Eye (tissue), 1 donor: ENCODE results near the gene RBFOX1.

Experiments used
- DNase-seq: peaks from one replicate; pipeline ENCODE4 v3.0.0-alpha.2; 2015

The RBFOX1 gene

DNA sequence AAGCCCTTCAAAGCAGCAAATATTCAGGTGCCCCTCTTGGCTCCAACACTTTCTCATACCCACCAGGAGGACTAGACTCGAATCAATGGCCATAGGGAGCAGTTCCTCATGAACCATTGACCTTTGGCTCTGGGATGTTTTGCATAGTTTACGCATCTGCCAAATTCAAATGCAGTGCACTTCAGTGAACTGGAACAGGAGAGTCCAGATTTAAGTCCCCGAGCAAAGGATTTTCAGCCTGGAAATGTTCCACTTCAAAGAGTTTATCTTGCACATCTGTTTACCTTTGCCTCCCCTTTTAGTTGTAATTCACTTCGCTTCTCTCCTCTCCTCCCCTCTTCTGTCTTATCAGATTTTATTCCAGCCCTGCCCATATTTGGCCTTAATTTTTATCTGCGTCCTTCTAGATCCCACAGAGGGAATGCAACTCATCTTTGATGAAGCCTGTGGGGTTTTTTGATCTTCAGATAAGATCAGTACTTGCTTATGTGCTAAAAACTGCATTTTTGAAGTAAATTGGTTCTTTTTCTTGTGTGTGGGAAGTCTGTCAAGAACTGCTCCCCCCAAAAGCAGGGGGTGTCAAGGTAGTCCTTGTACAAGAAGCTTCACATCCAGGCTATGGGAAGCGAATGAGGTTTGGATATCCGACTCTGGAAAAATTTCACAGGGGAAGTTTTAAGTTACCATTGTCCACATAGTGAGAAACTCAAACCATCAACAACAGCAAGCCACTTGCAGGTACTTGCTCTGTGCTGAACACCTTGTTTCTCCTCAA is 281.6 kb downstream of the RBFOX1 start:
- DNase-seq: no peak

DNA sequence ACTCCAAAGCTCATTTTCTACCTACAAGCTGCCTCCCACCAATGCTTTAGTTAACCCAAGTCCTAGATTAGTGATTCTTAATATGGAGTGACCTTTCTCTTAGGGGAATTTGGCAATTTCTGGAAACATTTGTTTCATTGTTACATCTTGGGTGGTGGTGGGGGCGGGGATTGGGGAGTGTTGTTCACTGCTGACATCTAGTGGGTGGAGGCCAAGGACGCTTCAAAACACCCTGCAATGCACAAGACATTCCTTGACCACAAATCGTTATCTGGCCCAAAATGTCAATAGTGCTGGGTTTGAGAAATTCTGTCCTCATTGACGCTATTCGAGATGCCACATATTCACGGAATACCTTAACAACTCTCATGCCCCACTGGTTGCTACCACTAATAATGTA is 282.9 kb downstream of the RBFOX1 start:
- DNase-seq: no peak

DNA sequence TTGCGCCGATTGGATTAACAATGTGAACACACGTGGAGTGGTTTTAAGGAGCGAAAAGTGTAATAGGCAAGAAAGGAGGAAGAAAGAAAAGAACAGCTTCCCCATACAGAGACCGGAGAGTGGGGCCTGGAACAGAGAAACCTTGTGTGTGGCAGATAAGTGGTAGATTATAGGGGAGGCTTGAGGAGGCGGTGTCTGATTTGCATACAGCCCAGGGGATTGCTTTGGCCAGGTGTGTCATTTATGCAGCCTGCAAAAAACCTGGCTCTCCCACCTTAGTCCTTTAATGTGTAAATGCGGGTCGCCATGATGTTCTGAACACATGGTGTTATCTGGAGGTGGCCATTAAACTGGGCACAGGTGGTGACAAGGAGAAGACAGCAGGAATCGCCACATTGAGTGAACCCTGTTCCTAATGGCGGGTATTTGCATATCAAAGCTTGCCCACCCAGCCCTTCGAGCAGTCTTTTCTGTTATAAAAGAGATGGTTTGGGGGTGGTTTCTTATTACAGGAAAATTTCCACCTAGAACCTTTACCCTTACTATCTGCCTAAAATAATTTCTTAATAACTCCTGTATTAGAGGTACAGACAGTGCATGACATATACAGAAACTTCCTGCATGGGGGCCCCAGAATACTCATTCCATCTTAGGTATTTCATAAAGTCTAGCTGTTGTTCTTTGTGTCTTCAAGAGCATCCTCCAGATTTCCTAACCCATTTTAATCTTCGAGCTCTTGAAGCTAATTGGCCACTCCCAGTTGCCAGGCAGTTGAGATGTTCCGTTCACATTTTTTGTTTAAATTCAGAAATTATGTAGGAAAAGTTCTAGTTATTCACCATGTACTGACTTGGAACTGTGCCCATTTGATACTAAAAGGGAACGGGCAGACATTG is 292.5 kb downstream of the RBFOX1 start:
- DNase-seq: no peak

DNA sequence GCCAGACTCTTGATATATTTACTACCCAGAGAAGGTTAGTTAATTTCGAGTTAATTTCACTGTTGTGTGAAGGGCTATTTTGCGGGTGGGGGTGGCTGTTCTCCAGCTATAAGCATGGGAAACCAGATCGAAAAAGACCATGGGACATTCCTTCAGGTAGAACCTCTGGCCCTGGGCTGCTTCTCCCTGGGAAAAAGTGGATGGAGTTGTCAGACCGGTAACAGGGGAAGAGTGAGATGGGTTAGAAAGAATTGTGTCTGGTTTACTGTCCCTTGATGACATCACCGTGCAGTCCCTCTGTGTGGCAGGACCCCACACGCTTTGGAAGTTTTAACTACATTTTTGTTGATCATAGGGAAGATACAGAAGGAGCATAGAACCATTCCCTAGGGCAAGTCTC is 296.3 kb downstream of the RBFOX1 start:
- DNase-seq: no peak

DNA sequence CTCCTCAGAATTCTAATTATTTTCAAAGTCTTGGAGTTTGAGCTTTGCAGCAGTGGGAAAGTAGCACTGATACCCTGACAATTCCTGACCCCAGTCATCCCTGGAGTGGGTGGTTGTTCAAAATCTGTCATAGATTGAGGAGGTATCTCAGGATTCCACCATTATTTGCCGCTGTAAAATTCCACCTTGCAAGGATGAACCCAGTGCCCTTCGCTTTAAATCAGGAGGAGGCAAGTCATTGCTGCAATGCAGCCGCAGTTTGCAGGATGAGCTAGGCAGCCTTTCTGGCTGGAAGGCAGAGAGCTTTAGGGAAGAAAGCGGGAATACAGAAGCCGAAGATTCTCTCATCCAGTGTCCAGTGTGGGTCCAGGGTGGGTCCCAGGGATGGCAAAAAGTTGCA is 296.9 kb downstream of the RBFOX1 start:
- DNase-seq: no peak

DNA sequence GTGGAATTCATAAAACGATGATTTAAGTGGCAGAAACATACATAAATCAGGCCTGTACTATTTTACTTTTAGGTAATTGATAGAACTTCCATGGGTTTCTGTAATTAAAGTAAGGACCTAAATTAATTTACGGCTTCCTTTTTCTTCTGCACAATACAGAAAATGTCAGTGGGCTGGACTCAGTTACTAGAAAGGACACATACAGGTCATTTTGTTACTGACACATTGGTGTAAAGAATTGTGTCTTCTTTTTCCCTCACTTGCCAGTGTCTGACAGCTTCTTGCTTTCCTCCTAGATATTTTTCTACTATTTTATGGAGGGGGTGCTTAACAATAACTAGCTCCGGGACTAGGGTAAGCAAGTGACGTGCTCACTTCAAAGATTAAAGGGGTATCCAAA is 304.8 kb downstream of the RBFOX1 start:
- DNase-seq: no peak

DNA sequence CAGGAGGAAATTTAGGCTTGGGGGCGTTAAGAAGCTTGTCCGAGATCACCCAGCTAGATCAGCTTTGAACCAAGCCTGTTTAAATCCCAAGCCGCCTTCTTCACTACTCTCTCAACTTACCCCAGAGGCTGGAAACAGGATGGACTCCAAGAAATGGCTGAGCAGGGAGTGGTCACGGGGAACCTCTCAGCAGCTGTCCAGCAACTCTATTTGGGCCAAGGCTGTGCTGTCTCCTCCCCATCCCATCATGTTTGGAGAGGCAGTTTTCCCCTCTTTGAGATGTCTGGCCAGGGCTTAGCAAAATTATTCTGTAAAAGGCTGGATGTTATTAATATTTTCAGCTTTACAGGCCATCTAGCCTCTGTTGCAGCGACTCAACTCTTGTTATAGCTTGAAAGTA is 305.7 kb downstream of the RBFOX1 start:
- no peak for DNase-seq

DNA sequence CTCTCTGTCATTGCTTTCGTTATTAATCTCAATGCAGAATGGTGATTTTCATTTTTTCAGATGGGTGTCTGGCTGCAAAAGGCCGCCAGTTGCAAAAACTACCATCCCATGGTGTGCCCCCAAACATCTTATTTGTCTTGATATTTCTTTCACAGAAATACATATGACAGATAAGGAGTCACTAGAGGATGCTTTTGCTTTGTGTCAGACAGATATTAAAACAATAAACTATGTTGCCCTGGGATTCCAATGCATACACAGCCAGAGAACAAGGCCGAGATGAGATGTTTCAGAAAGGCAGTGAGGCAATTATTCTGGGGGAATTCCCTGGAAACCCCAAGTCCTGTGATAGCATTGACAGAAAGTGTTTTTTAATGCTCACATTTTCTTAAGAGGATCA is 307.7 kb downstream of the RBFOX1 start:
- DNase-seq: no peak

DNA sequence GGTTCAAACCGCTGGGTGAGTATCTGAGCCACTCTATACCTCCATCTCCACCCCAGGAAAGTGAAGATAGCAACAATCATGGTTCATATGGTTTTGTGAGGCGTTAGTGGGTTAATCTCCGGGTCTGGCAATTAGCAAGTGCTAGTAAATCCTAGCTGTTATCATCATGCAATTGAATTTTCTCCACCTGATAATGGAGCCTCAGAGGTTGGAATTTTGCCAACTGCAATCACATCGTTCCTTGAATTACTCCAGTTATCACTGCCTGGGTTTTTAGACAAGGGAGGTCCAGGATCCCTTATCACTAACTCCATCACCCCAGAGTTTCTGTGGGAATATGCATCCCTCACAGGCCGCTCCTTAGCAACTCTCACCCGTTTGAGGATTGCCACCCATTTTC is 311.5 kb downstream of the RBFOX1 start:
- DNase-seq: no peak

DNA sequence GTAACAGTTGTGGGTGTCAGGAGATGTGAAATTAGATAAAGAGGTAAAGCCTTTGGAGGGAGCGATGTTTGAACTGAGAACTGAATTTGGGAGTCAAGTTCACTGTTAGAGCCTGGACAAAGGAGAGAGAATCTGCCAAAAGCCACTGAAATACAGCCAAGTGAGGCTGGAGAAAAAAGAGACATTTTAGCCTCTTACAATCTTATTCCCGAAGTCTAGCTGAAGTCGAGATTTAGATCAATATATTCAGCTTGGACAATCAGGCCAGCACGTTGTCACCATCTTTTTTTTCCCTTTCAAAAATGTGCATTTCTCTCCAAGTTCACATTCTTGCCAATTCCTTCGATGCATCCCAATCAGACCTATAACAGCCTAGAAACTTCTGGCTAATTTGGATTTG is 312.2 kb downstream of the RBFOX1 start:
- no peak for DNase-seq

DNA sequence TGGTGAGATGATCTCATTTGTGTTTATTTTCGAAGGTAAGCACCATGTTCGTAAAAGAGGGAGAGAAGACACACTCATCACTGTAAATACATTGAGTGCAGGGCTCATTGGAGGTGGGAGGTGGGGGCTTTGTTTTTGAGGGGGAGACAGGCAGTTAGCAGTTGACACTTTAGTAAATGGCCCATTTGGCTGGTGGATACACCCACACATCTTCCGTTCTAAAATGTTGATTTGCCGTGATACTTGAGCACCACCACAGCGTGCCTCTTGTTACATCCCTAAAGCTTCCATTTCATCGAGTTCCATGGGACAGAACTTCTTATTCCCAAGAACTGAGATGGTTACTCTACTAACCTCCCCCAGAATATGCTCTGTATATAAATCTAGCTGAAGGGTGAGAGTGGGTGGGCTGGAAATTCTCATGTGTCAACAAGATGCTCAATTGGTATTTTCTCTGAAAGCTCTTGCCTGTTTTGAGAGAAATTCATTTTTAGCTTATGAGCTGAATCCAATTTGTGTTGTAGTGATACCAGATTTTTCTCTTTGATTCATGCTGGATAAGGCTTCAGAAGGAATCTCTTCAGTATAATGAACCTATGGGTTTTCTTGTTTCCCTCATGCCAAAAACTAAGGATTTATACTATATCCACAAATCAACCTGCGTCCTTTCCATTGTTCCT is 314.3 kb downstream of the RBFOX1 start:
- DNase-seq: no peak

DNA sequence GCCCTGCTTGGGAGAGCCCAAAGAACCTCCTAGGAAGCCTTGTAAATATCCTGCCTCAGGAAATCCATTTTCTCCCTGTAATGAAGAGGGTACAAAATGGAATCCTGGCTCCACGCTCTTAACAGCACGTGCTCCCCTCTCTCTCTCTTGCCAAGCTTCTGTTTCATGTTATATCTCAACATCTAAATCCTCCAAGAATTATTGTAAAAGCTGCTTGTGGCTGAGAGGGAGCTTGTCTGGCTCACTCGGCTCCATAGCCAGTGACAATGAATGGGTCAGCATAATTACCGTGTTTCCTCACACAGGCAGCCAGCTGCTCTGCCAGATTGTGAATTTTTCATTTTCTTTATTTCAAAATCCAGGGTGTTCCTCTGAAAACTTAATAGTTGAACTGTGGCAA is 317.8 kb downstream of the RBFOX1 start:
- peak; percentile 20 for DNase-seq

DNA sequence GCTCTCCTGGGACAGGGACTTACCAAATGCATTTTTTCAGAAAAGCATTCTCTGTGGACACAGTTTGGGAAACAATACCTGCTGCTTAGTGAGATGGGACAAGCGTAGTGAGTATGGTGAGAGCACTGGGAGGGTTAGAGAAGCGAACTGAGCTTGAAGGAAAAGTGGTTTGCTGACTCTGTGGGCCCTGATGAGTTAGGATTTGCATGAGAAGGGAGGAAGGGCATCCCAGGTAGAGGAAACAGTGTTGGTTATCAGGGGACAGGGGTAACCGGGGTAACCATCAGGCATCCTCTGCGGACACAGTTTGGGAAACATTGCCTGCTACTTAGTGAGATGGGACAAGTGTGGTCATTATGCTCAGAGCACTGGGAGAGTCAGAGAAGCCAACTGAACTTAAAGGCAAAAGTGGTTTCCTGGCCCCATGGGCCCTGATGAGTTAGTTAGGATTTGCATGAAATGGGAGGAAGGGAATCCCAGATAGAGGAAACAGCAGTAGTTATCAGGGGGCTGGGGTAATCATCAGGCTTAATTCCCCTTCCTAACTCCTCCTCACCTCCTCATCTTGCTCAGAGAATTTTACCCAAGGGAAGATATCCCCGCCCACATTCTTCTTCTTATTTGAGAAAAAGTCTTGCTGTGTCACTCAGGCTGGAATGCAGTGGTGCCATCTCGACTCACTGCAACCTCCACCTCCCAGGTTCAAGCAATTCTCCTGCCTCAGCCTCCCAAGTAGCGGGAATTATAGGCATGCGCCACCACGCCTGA is 319.3 kb downstream of the RBFOX1 start:
- DNase-seq: no peak

DNA sequence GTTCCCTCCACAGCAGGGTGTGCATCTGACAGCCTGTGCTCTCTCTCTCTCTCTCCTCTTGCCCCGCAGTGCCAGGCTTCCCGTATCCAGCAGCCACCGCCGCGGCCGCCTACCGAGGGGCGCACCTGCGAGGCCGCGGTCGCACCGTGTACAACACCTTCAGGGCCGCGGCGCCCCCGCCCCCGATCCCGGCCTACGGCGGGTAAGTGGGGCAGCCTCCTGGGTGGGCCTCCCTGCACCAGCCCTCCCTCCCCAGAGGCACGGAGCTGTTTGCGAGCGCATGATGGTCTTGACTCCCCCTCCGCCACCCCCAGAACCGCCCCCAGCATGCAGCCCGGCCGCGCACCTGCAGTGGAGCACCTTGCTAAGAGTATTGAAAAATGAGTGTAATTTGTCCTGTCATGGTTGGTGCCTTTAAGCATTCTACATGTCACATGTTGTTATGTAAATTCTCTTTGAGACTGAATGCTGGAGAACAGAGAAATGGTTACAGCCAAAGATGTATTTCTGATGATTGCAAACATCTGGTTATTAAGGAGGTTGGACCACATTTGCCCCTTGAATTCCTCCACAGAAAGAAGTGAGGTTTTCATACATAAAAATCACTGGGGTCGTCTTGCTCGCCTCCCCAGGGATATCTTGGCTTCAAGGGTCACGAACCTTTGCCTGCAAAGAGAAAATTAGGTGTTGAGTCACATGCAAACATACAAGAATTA is 321.3 kb downstream of the RBFOX1 start:
- DNase-seq: peak; percentile 39

DNA sequence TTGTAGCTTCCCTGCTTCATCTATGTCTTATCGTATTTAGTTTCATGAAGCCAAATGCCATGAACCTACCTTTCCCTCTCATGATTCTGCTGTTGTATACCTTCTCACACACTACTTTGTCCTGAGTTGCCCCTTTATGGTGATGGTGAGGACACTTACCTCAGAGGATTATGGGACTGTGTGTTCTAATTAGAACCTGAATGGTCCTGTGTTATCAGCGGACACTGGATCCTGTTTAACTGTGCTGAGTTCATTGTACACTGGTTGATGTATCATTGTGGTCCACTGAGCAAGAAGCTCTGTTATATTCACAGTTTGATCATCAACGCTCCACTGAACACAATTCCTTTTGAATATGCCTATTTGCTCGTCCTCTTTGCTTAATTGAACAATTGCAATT is 343.0 kb downstream of the RBFOX1 start:
- DNase-seq: peak; percentile 90

DNA sequence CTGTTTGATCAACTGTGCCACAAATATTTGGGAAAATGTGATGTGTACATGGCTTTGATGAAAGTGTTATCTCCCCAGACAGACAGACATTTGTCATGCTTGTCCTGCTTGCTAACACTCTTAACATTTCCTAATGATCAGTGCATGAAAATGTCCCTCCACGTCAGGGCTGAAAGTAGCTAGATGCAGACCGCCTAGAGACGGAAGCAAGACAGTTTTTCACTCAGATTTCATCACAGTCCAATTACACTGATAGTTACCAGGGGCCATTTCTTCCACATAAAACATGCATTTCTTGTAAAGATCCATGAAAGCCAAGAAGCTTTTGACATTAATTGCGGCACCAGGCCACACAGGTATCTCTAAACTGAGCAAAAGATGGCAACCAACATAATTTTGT is 347.7 kb downstream of the RBFOX1 start:
- DNase-seq: peak; percentile 3

DNA sequence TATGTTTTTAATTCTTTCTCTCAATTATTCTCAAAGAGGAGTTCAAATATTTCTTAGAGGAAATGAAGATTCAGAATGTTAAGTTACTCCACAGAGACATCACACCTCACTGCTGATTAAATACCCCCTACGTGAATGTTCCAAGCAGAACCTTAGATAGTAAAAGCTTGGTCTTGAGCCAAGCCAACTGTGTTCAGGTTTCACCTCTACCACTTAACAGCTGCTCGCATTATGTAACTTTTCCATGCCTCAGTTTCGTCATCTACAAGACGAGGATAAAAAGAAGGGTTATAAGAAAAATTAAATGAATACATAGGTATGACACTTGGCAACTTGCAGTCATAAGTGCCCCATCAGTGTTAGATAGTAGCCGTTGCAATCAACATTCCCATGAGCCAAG is 356.2 kb downstream of the RBFOX1 start:
- DNase-seq: no peak

DNA sequence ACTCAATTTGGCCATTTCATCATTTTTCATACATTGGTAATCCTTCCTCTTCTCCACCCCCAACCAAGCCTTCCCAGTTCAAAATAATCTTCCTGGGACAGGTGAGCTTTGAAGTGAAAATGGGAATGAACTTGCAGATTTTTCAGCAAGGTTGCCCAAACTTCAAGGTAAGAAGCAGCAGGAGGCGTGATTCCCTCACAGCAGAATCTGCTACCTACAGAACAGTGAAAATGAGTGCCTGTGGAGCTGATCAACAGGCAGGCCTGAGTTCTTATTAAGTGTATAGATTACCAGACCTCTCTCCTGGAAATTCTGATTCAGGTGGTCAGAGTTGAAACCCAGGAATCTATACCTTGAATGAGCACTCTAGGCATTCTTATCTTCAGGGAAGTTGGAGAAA is 356.6 kb downstream of the RBFOX1 start:
- DNase-seq: no peak

DNA sequence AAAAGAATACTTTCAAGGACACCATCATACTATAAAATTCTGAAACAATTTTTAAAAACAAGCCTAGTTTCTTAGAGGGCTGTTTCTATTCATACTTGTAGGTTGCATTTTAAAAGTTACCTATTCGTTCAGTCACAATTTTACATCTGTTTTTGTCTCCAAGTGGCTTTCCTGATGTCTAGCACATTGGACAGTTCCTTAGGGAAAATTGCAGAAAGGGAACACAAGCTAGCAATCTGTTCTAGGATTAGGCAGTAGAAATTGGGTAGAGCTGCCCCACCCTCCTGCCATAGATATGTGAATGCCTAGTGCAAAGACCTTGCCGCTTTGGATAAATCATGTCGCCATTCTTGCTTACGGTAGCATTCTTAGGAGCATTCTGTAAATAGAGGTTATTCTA is 358.9 kb downstream of the RBFOX1 start:
- DNase-seq: no peak

DNA sequence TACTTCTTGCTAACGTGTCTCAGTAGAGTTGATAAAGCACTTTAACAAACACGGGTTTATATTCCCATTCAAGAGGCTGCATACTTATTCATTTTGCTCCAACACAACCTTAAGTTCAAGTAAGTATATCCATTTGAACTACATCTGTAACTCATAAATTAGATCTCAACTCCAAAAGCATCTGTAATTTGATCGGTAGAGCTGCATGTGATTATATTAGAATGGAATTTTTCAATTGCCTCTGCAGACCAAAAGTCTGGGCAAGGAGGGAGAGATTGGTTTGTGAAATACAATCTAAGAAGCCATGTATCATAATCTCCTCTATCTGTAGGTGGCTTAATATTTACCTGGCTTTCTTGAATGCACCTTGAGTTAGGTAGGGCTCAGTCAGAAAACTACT is 371.0 kb downstream of the RBFOX1 start:
- peak; percentile 4 for DNase-seq

DNA sequence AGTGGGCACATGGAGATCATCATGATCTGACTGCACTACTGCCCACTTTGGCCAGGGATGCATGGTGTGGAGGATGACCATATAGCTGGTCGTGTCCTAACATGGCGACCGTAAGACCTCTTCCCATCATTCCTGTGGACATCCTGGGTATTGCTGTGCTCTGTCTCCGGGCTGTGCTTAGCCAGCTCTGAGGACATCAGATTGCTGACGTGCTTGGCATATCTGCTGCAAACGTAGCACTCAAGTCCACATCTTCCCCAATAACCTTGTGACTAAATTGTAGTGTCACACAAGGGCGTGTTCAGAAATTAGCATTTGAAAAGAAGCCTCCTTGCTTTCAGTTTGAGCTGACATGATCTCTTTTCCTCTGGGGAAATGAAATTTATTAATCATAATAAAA is 373.2 kb downstream of the RBFOX1 start:
- no peak for DNase-seq

DNA sequence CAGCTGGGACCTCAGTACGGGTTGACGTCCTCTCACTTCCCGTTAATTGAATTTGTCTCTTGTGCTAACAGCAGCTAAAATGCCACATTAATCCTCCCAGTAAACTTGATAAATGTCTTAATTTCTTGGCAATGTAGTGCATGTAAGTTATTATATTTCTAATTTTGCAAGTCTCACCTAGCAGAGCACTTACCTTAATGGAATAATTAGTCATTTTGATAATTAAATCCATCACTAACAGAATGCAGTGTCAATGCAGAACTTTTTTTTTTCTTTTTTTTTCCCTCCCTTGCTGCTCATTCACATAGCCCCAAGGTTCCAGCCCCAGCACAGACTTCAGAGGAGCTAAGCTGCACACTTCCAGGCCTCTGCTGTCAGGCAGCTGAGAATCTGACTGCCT is 376.5 kb downstream of the RBFOX1 start:
- no peak for DNase-seq
